HEK293 (cell line): ENCODE data around the gene RIPOR3.

ENCODE experiments used
- CTCF ChIA-PET: fragments of 350-600 bp; formaldehyde crosslinking; extraction: SDS; loops from one replicate; lab custom pipeline; 2021; ENCODE audit warnings: antibody characterized with exemption; lab: Yijun Ruan, JAX
- POLR2A ChIA-PET: fragments of 300-600 bp; formaldehyde crosslinking; extraction: SDS; loops from one replicate; lab custom pipeline; 2020; ENCODE audit warnings: antibody characterized with exemption, inconsistent platforms; lab: Yijun Ruan, JAX
- H3K27ac ChIP-seq: fragments of 200-500 bp; sonication (Bioruptor generic); 2 replicates; pipeline ENCODE4 v1.5.1; 2014; ENCODE audit warnings: low read depth, low read length, control low read depth, inconsistent platforms; ENCODE audit errors: extremely low read depth
- H3K36me3 ChIP-seq, 2 experiments: fragments of 200-500 bp in 1 of 2; sonication (Bioruptor generic) in 1 of 2; 1 replicate in 1 of 2; 2 replicates in 1 of 2; pipeline ENCODE4 v1.5.1; 2014 to 2017; ENCODE audit warnings: inconsistent platforms in 2 of 2, low read length in 2 of 2; ENCODE audit not compliant: control insufficient read depth in 2 of 2, insufficient read depth in 1 of 2
- H3K4me1 ChIP-seq: fragments of 200-500 bp; sonication (Bioruptor generic); 2 replicates; pipeline ENCODE4 v1.5.1; 2014; ENCODE audit warnings: mild to moderate bottlenecking, low read length, inconsistent platforms; ENCODE audit not compliant: control insufficient read depth, insufficient read depth
- H3K4me3 ChIP-seq: 2 replicates; pipeline ENCODE4 v1.5.1; 2011; ENCODE audit warnings: low read depth, mild to moderate bottlenecking, control low read depth, low read length, moderate library complexity
- H3K9me3 ChIP-seq: fragments of 200-500 bp; sonication (Bioruptor generic); 2 replicates; pipeline ENCODE4 v1.5.1; 2014; ENCODE audit warnings: low read depth, low read length, inconsistent platforms; ENCODE audit not compliant: control insufficient read depth, insufficient read depth
- GLIS2 ChIP-seq: fragments of 450-650 bp; formaldehyde crosslinking; IDR thresholded peaks from 2 replicates; pipeline ENCODE4 v1.5.1; 2016; ENCODE audit warnings: missing biosample characterization, missing genetic modification characterization
- MYNN ChIP-seq: fragments of 450-650 bp; formaldehyde crosslinking; IDR thresholded peaks from 2 replicates; pipeline ENCODE4 v1.5.1; 2016; ENCODE audit warnings: missing biosample characterization, missing genetic modification characterization, borderline replicate concordance
- ZNF112 ChIP-seq: fragments of 450-650 bp; formaldehyde crosslinking; IDR thresholded peaks from 2 replicates; pipeline ENCODE4 v1.5.0; 2017; ENCODE audit warnings: missing biosample characterization, missing genetic modification characterization
- ZNF174 ChIP-seq: fragments of 450-650 bp; formaldehyde crosslinking; IDR thresholded peaks from 2 replicates; pipeline ENCODE4 v1.5.0; 2017; ENCODE audit warnings: missing biosample characterization, mild to moderate bottlenecking, missing genetic modification characterization
- ZNF311 ChIP-seq: fragments of 450-650 bp; formaldehyde crosslinking; IDR thresholded peaks from 2 replicates; pipeline ENCODE4 v1.5.1; 2017; ENCODE audit warnings: missing biosample characterization, missing genetic modification characterization, borderline replicate concordance
- ZNF354C ChIP-seq: fragments of 450-650 bp; formaldehyde crosslinking; IDR thresholded peaks from 2 replicates; pipeline ENCODE4 v1.5.1; 2016; ENCODE audit warnings: missing biosample characterization, missing genetic modification characterization, low read depth, borderline replicate concordance
- ZNF416 ChIP-seq: fragments of 450-650 bp; formaldehyde crosslinking; IDR thresholded peaks from 2 replicates; pipeline ENCODE4 v1.5.1; 2016; ENCODE audit warnings: missing biosample characterization, missing genetic modification characterization
- ZNF658 ChIP-seq: fragments of 450-650 bp; formaldehyde crosslinking; IDR thresholded peaks from 2 replicates; pipeline ENCODE4; 2016; ENCODE audit warnings: missing biosample characterization, missing genetic modification characterization
- ZNF660 ChIP-seq: fragments of 450-650 bp; IDR thresholded peaks from 2 replicates; pipeline ENCODE4 v1.5.1; 2018; ENCODE audit warnings: missing biosample characterization, mild to moderate bottlenecking, missing genetic modification characterization
- ZNF677 ChIP-seq: fragments of 450-650 bp; IDR thresholded peaks from 2 replicates; pipeline ENCODE4 v1.5.0; 2018; ENCODE audit warnings: missing biosample characterization, mild to moderate bottlenecking, missing genetic modification characterization, moderate library complexity
- ZNF837 ChIP-seq: fragments of 450-650 bp; formaldehyde crosslinking; IDR thresholded peaks from 2 replicates; pipeline ENCODE4 v1.5.1; 2016; ENCODE audit warnings: missing biosample characterization, missing genetic modification characterization
- TF ChIP-seq, protein P1 (sequence below): fragments of 450-650 bp; formaldehyde crosslinking; IDR thresholded peaks from 2 replicates; pipeline ENCODE4 v1.5.1; 2016; ENCODE audit warnings: missing biosample characterization, missing genetic modification characterization
- TF ChIP-seq, protein P2 (sequence below): fragments of 450-650 bp; formaldehyde crosslinking; IDR thresholded peaks from 2 replicates; pipeline ENCODE4 v1.5.1; 2017; ENCODE audit warnings: missing biosample characterization, missing genetic modification characterization
- TF ChIP-seq, protein P3 (sequence below): fragments of 450-650 bp; formaldehyde crosslinking; IDR thresholded peaks from 2 replicates; pipeline ENCODE4 v1.5.1; 2017; ENCODE audit warnings: missing biosample characterization, missing genetic modification characterization
- TF ChIP-seq, protein P4 (sequence below): fragments of 450-650 bp; formaldehyde crosslinking; IDR thresholded peaks from 2 replicates; pipeline ENCODE4 v1.5.1; 2017; ENCODE audit warnings: missing biosample characterization, mild to moderate bottlenecking, missing genetic modification characterization, moderate library complexity
- TF ChIP-seq, protein P5 (sequence below): fragments of 450-650 bp; formaldehyde crosslinking; IDR thresholded peaks from 2 replicates; pipeline ENCODE4 v1.5.1; 2016; ENCODE audit warnings: missing biosample characterization, missing genetic modification characterization
- TF ChIP-seq, protein P6 (sequence below): fragments of 450-650 bp; IDR thresholded peaks from 2 replicates; pipeline ENCODE4 v1.5.1; 2018; ENCODE audit warnings: missing biosample characterization, mild to moderate bottlenecking, missing genetic modification characterization

RIPOR3 gene

DNA sequence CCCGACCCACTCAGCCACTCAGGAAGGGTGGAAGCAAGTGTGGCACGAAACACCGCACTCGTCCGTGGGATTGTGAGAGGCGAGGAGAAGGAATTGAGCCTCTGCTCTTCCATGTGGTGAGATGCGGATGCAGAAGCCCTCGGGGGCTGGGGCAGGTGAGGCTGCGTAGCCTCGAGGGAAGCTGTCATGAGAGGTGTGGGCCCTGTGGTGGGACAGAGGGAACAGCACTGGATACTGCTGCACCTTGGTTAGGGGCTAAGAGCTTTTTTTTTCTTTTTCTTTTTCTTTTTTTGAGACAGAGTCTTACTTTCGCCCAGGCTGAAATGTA is 94.7 kb downstream of the RIPOR3 start:
- no peaks in the 10 kb centered on the region for H3K9me3 ChIP-seq
- H3K4me3 ChIP-seq: no peak overlapping the region
- H3K36me3 ChIP-seq: no peaks in the 10 kb centered on the region
- H3K4me1 ChIP-seq: no peaks in the 10 kb centered on the region
- H3K27ac ChIP-seq: no peak overlapping the region
- CTCF ChIA-PET: interaction anchor here (0.6 to 1.4 kb wide), 4 partner anchors 8 to 191 kb away, joined by 3 to 8 read pairs (median 6); no protein-coding TSS in a partner anchor
- POLR2A ChIA-PET: no interaction called here
- no peak for TF ChIP-seq ZNF660
- TF ChIP-seq, protein P1, sequence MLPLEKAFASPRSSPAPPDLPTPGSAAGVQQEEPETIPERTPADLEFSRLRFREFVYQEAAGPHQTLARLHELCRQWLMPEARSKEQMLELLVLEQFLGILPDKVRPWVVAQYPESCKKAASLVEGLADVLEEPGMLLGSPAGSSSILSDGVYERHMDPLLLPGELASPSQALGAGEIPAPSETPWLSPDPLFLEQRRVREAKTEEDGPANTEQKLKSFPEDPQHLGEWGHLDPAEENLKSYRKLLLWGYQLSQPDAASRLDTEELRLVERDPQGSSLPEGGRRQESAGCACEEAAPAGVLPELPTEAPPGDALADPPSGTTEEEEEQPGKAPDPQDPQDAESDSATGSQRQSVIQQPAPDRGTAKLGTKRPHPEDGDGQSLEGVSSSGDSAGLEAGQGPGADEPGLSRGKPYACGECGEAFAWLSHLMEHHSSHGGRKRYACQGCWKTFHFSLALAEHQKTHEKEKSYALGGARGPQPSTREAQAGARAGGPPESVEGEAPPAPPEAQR (tag by site-specific recombination): no peak

DNA sequence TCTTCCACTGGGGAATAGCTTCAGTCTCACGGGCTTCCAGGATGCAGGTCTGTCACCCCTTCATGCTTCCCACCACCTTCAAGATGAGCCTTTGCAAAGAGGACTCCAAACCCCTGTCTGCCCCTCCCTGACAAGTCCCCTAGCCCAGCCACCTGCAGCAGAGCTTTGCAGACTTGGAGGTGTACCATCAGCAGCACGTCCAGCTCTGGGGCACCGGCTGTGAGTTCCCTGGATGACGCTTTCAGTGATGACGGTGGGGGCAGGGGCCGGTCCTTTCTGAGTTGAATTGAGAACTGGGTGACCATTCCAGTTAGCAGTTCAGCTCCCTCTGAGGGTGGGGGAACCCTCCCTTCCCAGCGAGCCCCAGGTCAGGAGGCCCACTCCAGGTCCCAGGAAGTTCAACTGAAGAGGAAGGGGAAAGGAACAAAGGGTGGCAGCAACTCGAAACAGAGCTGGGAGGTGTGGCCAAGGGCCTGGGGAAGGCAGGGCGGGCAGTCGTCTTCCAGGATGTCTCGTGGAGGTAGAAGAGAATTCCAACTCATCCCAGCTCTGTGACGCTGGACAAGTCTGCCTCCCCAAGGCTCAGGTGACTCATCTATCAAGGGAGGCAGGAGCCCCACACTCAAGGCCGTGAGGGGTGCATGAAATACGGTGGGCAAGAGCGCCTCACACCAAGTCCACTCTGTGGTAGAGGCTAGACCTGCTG is 95.2 kb downstream of the RIPOR3 start:
- no peak overlapping the region for H3K27ac ChIP-seq
- ChIA-PET CTCF (interaction anchor here (0.6 to 1.1 kb wide), 4 partner anchors 9 to 133 kb away, joined by 3 to 9 read pairs (median 4); no protein-coding TSS in a partner anchor), POLR2A (no interaction called here)
- H3K9me3 ChIP-seq: no peaks in the 10 kb centered on the region
- H3K4me1 ChIP-seq: no peaks in the 10 kb centered on the region
- H3K4me3 ChIP-seq: no peak overlapping the region
- TF ChIP-seq ZNF354C (no peak), ZNF837 (tag by site-specific recombination) (no peak), ZNF311 (no peak), GLIS2 (tag by site-specific recombination) (no peak)
- TF ChIP-seq, protein P2, sequence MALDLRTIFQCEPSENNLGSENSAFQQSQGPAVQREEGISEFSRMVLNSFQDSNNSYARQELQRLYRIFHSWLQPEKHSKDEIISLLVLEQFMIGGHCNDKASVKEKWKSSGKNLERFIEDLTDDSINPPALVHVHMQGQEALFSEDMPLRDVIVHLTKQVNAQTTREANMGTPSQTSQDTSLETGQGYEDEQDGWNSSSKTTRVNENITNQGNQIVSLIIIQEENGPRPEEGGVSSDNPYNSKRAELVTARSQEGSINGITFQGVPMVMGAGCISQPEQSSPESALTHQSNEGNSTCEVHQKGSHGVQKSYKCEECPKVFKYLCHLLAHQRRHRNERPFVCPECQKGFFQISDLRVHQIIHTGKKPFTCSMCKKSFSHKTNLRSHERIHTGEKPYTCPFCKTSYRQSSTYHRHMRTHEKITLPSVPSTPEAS (tag by site-specific recombination): no peak
- TF ChIP-seq, protein P3, sequence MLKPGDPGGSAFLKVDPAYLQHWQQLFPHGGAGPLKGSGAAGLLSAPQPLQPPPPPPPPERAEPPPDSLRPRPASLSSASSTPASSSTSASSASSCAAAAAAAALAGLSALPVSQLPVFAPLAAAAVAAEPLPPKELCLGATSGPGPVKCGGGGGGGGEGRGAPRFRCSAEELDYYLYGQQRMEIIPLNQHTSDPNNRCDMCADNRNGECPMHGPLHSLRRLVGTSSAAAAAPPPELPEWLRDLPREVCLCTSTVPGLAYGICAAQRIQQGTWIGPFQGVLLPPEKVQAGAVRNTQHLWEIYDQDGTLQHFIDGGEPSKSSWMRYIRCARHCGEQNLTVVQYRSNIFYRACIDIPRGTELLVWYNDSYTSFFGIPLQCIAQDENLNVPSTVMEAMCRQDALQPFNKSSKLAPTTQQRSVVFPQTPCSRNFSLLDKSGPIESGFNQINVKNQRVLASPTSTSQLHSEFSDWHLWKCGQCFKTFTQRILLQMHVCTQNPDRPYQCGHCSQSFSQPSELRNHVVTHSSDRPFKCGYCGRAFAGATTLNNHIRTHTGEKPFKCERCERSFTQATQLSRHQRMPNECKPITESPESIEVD (tag by site-specific recombination): no peak
- no peaks in the 10 kb centered on the region for H3K36me3 ChIP-seq

DNA sequence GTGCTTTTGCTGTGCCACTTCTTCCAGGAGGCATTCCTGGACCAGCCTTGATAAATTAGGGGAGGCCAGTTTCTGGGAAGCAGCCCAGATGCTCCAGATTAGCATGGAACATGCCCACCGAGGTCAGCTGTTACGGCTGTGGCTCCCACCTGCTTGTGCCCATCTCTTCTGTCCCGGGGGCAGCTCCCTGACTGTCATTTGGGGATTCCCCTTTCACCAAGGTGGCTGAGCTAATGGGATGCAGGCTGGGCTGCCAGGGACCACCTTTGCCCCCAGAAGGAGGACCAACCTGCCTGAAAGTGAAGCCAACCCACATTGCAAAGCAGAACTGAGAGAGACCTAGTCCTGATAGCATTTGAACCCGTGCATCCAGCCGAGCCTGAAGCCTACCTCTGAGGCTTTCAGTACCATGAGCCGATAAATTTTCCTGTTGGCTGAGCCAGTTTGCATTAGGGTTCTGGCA is 95.9 kb downstream of the RIPOR3 start:
- H3K4me3 ChIP-seq: no peak overlapping the region
- no peaks in the 10 kb centered on the region for H3K9me3 ChIP-seq
- POLR2A ChIA-PET: interaction anchor here (0.6 kb wide), 1 partner anchor 100 kb away, joined by 3 read pairs; no protein-coding TSS in a partner anchor
- H3K36me3 ChIP-seq: no peaks in the 10 kb centered on the region
- H3K27ac ChIP-seq: no peak overlapping the region
- CTCF ChIA-PET: interaction anchor here (0.6 to 1.2 kb wide), 5 partner anchors 9 to 475 kb away, joined by 3 to 9 read pairs (median 3); no protein-coding TSS in a partner anchor
- H3K4me1 ChIP-seq: no peaks in the 10 kb centered on the region
- TF ChIP-seq, protein P4, sequence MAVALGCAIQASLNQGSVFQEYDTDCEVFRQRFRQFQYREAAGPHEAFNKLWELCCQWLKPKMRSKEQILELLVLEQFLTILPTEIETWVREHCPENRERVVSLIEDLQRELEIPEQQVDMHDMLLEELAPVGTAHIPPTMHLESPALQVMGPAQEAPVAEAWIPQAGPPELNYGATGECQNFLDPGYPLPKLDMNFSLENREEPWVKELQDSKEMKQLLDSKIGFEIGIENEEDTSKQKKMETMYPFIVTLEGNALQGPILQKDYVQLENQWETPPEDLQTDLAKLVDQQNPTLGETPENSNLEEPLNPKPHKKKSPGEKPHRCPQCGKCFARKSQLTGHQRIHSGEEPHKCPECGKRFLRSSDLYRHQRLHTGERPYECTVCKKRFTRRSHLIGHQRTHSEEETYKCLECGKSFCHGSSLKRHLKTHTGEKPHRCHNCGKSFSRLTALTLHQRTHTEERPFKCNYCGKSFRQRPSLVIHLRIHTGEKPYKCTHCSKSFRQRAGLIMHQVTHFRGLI (tag by site-specific recombination): no peak
- no peak for TF ChIP-seq ZNF416 (tag by site-specific recombination)
- TF ChIP-seq ZNF112 (tag by site-specific recombination): no peak
- no peak for TF ChIP-seq ZNF174 (tag by site-specific recombination)
- no peak for TF ChIP-seq ZNF658 (tag by site-specific recombination)
- no peak for TF ChIP-seq MYNN (tag by site-specific recombination)
- no peak for TF ChIP-seq ZNF677 (tag by site-specific recombination)
- TF ChIP-seq, protein P5, sequence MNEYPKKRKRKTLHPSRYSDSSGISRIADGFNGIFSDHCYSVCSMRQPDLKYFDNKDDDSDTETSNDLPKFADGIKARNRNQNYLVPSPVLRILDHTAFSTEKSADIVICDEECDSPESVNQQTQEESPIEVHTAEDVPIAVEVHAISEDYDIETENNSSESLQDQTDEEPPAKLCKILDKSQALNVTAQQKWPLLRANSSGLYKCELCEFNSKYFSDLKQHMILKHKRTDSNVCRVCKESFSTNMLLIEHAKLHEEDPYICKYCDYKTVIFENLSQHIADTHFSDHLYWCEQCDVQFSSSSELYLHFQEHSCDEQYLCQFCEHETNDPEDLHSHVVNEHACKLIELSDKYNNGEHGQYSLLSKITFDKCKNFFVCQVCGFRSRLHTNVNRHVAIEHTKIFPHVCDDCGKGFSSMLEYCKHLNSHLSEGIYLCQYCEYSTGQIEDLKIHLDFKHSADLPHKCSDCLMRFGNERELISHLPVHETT (tag by site-specific recombination): no peak
- TF ChIP-seq, protein P6, sequence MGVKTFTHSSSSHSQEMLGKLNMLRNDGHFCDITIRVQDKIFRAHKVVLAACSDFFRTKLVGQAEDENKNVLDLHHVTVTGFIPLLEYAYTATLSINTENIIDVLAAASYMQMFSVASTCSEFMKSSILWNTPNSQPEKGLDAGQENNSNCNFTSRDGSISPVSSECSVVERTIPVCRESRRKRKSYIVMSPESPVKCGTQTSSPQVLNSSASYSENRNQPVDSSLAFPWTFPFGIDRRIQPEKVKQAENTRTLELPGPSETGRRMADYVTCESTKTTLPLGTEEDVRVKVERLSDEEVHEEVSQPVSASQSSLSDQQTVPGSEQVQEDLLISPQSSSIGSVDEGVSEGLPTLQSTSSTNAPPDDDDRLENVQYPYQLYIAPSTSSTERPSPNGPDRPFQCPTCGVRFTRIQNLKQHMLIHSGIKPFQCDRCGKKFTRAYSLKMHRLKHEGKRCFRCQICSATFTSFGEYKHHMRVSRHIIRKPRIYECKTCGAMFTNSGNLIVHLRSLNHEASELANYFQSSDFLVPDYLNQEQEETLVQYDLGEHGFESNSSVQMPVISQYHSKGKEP (tag by site-specific recombination): no peak
- TF ChIP-seq, protein P3 (tag by site-specific recombination): no peak
